Vagina (tissue), 2 donors: ENCODE data around the gene RASA3.

Experiments used
- CTCF ChIP-seq, 3 experiments: fragments of 450-650 bp in 2 of 3; fragments of 200-600 bp in 1 of 3; sonication (generic) in 1 of 3; IDR thresholded peaks; one replicate each; pipeline ENCODE4 v1.5.1; 2017 to 2019; ENCODE audit warnings: antibody characterized with exemption in 3 of 3, mild to moderate bottlenecking in 2 of 3, moderate library complexity in 2 of 3
- POLR2A ChIP-seq, 2 donors: fragments of 450-650 bp; IDR thresholded peaks; one replicate each; pipeline ENCODE4 v1.6.1; 2017; ENCODE audit warnings: antibody characterized with exemption in 2 of 2, mild to moderate bottlenecking in 2 of 2, moderate library complexity in 2 of 2
- POLR2AphosphoS5 ChIP-seq, 2 donors: sonication (generic); formaldehyde crosslinking; IDR thresholded peaks; one replicate each; pipeline ENCODE4 v1.9.0; 2017; ENCODE audit warnings: antibody characterized with exemption in 2 of 2, mild to moderate bottlenecking in 2 of 2, low read depth in 1 of 2; ENCODE audit not compliant: insufficient read depth in 1 of 2

GRCh38 chr13:114166381-114167131, 34.1 kb upstream of the RASA3 start:
- TF ChIP-seq CTCF (IDR thresholded peaks at IDR 0.05), result no peak
- TF ChIP-seq POLR2A (IDR thresholded peaks at IDR 0.05), result no peak
- no peak for TF ChIP-seq POLR2AphosphoS5 (IDR thresholded peaks at IDR 0.05; ENCODE audit: insufficient read depth in 1 of 2, low read depth in 1 of 2)
